Measurements from ENCODE around the gene CPLANE2. TPM values are rescaled to one million over a fixed set of nuclear protein-coding genes. Genes with fewer than 3 reads are reported as not detected.
A peak's percentile ranks its signal among the peaks of the same experiment; 100 is the strongest.
"Not testable (repeated sequence)": the region's sequence is repeated elsewhere in the genome, so short reads cannot be mapped to it uniquely, and the experiment has no call there.

CPLANE2 gene
- polyA plus RNA-seq, 3 donors, result 3.7 to 6.0 (median 5.5) TPM

DNA sequence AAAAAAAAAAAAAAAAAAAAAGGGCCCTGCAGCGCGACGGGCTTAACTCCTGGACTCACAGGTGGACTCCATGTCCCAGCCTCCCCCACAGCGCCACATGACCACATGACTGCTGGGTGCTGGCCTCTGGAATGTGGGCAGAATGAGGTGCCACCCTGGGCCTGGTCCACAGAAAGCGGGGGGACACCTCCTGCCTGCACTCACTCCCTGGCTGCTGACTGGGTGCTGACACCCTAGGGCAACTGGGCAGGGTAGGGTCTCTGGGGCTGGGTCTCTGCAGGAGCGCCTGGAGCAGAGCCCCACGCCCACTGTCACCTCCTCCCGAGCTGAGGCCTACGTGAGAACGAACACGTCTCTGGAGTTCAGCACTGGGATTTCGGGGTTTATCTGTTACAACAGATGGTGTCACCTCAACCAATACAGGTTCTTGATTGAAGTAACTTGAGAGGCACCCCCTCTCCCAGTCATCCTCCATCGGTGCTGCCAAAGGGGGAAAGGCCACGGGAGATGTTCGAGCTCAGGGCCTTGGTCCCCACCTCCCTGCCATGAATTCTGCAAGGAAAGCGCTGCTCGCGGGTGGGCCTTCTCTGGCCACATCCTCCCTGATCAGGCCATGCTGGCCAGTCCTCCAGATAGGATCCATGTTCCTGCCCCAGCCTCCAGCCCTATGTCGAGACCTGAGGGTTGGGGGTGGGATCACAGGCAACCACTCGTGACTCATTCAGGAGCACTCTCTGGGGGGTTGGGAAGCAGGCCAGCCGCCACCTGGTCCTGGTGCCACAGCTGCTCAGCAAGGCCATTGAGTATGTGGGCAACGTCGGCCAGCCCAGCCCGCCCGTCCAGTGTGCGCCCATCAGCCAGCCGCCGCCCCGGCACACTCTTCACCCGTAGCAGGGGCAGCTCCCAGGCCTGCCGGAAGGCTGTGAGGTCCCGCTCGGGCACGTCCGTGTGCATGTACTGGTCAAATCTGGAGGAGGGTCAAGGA, 5.4 kb downstream of the CPLANE2 start:
- DNase-seq (ENCODE audit: low read depth in 3 of 3, low spot score in 2 of 3), result no peak

DNA sequence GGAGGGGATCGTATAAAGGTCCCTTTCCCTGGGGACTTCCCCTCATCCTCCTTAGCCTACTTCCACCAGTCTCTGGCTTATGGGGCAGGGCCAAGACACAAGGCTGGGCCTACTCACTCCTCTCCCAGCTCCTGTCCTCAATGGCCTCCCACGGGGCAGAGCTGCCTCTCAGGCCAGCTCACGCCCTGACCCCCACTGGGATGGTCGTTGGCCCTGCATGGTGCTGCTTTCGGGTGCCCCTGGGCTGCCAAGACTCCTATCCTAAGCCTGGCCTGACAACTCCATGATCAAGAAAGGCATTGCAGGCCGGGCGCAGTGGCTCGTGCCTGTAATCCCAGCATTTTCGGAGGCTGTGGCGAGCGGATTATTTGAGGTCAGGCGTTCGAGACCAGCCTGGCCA, 6.2 kb downstream of the CPLANE2 start:
- DNase-seq (ENCODE audit: low read depth in 3 of 3, low spot score in 2 of 3), result no peak

DNA sequence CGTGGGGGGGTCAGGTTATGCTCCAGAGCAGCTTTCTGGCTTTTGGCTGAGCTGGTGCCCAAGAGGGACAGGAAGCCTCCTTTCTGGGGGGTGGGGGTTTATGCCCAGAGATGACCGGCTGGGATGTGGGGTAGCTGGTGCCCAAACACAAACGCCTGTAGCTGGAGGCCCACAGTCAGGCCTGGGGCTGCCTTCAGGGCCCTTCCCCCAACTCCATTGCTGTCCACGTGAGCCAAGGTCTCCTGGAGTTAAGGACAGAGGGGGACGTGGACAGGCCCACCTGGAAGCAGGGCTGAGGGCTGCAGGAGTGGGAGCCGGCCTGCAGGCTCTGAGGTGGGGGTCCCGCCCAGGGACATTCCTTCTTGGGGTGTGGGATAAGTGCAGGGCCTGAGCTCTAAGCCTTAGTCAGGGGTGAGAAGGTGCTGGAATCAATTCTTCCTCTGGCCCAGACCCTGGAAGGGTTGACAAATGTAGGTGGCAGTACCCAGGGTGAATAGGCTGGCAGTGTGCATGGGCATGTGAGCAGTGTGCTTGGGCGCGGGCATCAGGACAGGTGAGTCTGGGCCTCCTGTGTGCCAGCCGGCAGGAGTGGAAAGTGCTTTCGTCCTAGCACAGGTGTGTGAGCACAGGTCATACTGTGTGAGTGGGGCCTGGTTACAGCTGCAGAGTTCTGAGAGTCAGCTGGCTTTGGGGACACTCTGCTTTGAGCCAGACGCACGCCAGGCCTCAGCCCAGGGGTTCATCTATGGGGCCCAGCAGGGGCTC, 6.8 kb downstream of the CPLANE2 start:
- DNase-seq (ENCODE audit: low read depth in 3 of 3, low spot score in 2 of 3), result no peak

DNA sequence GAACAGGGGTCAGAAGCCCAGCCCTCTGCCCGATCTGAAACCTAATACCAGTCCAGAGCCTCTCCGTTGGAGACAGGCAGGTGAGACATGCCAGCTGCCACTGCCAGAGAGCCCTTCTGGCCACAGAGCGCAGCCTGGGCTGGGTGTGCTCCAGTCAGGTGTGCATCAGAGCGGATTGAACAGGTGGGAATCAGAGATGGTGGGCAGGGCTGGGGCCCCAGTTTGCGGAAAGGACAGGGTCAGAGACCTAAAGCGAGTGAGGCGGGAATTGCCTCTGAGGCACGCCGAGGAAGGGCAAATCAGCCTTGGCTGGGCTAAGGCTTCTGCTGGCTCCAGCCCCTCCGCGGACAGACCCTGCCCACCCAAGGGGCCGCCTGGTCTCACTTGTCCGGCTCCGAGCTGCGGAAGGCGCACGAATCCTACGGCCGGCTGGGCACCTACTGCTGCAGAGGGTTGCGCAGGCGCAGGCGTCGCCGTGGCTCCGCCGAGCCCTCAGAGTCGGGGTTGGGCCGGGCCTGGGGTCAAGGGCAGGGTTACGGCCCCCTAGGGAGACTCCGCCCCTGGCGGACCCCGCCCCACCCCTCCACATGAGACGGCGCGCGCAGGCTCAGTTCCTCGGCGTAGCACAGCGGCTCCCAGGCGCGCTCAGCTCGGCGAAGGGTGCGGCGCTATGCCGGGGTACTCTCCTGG, 10.3 kb downstream of the CPLANE2 start:
- peak in 1 of 3 donors; percentile 49 for DNase-seq (ENCODE audit: low read depth in 3 of 3, low spot score in 2 of 3)

DNA sequence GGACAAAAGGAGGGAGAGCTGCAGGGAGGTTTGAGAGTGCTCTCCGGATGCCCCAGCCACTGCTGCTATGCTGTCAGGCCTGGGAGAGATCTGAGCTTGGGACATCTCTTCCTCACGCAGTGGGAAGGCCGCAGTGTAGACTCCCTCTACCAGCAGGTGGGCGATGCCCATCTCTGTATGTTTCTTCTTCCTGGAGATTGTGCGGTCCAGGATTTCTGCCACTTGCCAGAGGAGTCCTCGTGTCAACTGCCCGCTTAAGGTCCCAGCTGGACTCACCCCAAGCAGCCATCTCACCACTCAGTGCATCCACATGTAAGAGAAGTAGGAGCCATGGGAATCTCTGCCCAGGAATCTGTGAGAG, 10.9 kb downstream of the CPLANE2 start:
- DNase-seq (ENCODE audit: low read depth in 3 of 3, low spot score in 2 of 3), result no peak

DNA sequence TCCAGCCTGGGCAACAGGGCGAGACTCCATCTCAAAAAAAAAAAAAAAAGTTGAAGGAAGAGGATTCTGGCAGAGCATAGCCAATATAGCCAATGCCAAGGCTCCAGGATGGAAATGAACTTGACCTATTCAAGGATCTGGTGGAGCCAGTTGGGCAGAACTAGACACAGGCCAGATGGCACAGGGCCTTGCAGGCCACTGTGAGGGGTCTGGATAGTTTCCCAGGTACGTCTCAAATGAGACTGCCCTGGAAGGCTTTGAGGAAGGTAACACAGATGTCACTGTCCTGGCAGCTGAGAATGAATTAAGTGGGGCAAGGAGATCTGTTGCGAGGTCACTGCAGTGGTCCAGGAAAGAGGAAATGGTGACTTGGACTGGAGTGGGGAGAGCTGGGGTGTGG, 12.5 kb downstream of the CPLANE2 start:
- no peak for DNase-seq (ENCODE audit: low read depth in 3 of 3, low spot score in 2 of 3)

DNA sequence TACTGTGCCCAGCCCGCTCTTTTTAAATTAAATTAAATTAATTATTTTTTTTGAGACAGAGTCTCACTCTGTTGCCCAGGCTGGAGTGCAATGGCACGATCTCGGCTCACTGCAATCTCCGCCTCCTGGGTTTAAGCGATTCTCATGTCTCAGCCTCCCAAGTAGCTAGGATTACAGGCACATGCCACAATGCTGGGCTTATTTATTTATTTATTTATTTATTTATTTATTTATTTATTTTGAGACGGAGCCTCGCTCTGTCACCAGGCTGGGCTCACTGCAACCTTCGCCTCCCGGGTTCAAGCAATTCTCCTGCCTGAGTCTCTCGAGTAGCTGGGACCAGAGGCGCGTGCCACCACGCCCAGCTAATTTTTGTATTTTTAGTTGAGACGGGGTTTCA, 14.3 kb downstream of the CPLANE2 start:
- not testable (repeated sequence) for DNase-seq (ENCODE audit: low read depth in 3 of 3, low spot score in 2 of 3)

DNA sequence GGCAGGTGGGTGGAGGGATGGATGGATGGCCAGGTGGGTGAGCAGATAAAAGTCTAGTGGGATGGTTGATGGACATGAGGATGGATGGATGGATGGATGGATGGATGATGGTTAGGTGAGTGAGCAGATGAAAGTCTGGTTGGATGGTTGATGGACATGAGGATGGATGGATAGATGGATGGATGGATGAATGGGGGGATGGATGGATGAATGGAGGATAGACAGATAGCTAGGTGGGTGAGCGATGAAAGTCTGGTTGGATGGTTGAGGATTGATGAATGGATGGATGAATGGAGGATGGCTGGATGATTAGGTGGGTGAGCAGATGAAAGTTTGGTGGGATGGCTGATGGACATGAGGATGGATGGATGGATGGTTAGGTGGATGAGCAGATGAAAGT, 15.5 kb downstream of the CPLANE2 start:
- DNase-seq (ENCODE audit: low read depth in 3 of 3, low spot score in 2 of 3), result no peak

DNA sequence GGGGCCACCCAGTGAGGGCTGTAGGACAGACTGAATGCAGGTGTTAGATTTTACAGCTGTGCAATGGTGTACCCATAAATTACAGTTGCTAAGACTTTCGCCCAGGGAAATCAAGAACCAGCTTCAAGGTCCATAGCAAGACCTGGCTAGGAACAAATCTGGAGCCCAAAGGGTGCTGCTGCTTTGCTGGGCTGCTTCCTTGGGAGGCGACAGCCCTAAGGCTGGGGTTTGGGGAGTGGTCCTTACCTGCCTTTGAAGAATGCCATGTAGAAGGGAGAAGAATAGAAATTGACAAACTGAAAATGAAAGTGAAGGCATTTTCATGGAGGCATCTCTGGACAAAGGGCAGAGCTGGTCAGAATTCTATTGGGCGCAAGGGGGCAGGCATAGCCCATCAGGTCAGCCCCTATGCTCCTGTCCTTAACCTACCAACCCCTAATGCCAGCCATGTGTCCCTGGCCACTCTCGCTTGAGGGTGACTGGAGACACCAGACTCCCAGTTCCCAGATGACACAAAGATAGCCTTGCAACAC, 16.9 kb downstream of the CPLANE2 start:
- no peak for DNase-seq (ENCODE audit: low read depth in 3 of 3, low spot score in 2 of 3)

DNA sequence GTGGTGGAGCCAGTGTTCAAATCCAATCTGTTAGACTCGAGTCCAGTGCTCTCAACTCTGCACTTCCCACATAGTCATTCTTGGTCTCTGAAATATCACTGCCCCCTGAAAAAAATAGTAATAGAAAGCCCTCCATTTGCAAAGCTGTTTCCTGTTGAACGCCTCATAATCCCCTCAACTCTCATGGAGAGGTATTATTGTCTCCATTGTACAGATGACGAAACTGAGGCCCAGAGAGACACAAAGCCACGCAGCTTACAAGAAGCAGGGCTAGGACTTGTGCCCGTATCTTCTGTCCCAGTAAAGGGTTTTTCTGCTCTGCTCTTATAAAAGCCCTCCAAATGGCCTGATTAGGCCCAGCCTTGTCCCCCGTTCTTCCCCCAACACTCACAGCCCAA, 18.3 kb downstream of the CPLANE2 start:
- no peak for DNase-seq (ENCODE audit: low read depth in 3 of 3, low spot score in 2 of 3)

DNA sequence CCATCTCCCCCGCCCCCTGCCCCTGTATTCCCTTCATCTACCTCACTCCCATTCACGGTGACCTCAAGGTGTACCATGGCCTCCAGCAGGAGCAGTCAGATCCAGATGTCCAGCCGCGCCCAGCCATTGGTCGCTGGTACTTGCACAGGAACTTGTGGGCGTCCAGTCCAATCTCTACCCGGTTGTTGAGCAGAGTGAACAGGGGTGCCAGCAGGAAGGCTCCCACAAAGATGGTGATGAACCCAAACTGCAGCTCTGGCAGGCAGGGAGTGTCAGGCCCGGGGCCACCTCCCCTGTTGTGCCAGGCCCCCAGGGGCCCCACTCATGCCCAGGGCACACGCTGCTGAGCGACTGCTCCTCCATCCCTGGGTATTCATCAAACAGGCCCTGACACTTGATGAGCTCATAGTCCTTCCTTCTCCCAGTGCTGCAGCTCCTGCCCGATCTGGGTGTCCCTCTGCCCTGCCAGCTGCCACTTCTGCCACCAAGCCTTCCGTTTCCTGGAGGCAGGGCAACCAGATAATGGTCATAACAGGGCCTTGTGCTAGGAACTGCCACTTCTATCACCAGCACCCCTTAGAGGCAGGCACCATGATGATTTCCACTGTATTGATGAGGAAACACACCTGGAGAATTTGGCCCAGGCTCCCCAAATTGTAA, 18.8 kb downstream of the CPLANE2 start:
- no peak for DNase-seq (ENCODE audit: low read depth in 3 of 3, low spot score in 2 of 3)

DNA sequence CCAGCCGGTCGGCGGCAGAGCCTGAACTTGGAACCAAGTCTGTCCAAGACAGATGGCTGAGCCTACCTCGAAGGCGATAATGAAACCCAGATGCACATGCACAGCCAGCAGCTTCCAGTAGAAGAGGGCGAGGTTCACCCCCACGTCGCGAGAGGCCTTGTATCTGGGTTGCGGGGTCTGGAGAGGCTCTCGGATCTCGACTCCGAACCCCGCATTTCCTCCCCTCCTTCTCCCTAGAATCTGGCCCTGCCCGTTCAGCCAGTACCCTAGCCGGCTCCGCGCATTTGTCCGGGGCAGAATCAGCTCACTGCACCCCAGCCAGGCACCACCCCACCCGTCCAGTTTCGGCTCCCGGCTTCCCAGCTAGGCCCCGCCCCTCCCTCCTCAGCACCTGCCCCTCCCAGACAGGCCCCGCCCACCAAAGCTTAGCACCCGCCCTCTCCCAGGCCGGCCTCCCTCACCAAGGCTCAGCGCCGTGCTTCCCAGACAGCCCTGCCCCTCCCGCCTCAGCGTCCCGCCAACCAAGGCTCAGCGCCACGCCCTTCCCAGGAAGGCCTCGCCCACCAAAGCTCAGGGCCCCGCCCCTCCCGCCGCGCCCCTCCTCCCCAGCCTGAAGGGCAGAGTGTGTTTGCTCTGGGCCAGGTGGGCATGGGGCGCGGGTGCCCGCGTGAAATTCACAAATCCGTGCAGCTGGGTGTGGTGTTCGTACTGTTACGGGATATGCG, 19.8 kb downstream of the CPLANE2 start:
- DNase-seq (ENCODE audit: low read depth in 3 of 3, low spot score in 2 of 3), result peak; percentile 78 to 92 (median 82)

DNA sequence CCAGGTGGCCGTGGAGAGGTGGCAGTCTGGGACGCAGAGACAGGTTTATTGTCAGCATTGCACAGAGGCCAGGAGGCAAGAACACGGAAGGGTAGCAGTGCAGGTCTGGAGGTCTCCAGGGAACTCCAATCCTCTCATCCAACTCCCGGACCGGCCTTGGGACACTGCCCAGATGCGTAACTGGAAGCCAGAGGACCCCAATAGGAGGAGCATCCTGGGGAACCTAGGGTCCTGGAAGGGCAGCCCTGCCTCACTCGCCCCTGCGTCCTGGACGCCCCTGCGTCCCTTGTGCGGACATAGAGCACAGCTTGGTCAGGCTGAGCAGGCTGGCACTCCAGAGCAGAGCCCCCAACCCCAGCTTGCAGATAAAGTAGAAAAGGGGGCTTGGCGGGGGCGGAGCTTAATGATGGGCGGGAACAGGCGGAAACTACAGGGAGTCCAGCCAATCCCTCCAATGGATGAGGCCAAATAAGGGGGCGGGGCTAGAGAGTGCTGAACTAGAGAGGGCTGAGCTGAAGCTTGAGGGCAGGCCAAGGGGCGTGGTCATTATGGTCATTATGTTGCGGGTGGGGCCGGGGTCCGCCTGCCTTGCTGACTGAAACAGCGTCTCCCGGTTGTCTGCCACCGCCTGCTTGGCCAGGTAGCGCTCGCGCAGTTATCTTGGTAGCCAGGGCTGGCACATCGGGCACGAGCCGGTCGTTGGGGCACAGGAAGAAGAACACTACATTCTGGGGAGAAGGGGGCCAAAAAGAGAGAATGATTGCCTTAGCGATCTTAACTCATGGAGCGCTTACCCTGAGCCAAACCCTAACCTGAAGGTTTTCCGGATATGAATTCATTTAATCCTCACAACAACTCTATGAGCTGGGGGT, 20.9 kb downstream of the CPLANE2 start:
- peak in 1 of 3 donors; percentile 89 for DNase-seq (ENCODE audit: low read depth in 3 of 3, low spot score in 2 of 3)

DNA sequence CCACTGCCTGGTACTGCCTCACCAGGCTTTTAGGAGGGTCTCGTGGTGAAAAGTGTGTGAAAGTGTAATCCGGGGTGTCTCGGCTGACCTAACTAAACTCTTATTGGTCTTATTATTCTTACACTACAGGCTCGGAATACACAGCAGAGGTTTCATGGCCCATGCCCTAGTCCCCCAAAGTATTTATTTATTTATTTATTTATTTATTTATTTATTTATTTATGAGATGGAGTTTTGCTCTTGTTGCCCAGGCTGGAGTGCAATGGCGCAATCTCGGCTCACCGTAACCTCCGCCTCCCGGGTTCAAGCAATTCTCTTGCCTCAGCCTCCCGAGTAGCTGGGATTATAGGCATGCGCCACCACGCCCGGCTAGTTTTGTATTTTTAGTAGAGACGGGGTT, 21.7 kb downstream of the CPLANE2 start:
- not testable (repeated sequence) for DNase-seq (ENCODE audit: low read depth in 3 of 3, low spot score in 2 of 3)

DNA sequence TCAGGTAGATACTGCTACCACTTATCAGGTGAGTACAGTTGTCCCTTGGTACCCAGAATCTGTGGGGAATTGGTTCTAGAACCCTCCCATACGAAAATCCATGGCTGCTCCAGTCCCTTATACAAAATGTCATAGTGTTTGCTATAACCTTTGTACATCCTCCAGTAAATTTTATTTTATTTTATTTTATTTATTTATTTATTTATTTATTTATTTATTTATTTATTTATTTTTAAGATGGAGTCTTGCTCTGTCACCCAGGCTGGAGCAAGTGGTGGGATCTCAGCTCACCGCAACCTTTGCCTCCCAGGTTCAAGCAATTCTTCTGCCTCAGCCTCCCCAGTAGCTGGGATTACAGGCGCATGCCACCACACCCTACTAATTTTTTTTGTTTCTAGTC, 23.4 kb downstream of the CPLANE2 start:
- not testable (repeated sequence) for DNase-seq (ENCODE audit: low read depth in 3 of 3, low spot score in 2 of 3)

DNA sequence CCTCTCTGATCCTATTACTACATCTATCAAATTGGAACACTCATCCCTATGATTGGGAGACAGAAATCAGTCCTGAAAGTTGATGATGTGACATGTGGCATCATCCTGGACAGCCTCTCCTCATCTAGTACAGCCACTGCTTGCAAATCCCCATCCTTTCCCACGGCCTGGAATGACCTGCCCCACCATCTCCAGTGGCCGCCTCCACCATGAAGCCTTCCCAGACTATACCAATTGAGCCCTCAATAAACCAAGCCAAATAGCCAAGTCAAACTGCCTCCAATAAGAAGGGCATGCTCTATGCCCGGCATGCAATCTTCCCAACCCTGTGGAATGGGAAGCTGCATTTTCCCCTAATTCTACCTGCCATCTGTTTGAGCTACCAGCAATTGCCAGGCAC, 24.0 kb downstream of the CPLANE2 start:
- DNase-seq (ENCODE audit: low read depth in 3 of 3, low spot score in 2 of 3), result no peak

DNA sequence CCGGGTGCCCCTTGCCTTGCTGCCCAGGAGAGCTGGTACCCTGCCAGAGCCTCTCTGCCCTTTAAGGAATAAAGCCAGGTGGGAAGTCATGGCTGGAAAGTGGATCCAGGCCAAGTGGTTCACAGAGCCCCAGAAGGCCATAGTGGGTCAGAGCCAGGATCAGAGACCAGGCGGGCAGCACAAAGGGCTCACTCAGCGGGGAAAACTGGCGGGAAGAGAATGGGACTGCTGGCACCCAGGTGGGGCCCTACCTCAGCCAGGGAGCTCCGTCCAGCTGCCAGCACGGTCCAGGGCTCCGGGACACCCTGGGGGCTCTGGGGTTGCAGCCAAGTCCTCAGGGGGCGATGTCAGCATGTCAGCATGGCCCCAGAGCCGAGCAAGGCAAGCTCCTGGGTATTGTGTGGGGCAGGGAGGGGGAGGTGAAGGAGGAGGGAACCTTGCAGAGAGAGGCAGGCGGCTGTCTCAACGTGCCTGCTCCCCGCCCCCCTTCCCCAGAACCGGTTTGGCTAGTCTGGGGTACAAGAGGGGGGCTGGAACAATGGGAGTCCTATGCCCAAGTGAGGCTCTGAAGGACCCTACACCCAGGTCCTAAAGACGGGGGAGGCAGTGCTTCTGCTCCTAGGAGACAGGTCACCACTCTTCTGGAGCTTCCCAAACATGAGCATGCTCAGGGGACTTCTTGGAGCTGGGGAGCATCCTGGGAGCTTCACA, 24.6 kb downstream of the CPLANE2 start, which contains the start of gene ARHGEF19:
ARHGEF19 (minus strand) TSS at position 402 of the 711 bp plus-strand sequence. CDS start 3,598 bp downstream, outside the sequence.
- no peak for DNase-seq (ENCODE audit: low read depth in 3 of 3, low spot score in 2 of 3)

DNA sequence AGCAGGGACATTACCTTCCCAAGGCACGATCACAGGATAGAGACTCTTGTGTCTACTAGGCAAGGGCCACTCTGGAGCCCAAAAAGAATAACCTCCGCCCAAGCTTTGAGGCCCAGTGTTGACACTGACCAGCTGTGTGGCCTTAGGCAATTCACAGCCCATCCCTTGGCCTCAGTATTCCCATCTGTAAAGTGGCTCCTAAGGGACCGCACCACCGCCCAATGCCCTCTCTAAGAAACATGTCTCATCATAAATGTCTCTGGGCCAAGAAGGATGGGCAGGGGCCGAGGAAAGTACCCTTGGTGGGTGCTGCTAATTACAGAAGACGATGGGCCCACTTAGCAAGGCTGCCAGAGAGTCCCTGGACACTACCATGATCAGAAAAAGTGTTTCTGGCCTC, 25.2 kb downstream of the CPLANE2 start:
- no peak for DNase-seq (ENCODE audit: low read depth in 3 of 3, low spot score in 2 of 3)
